NCI-H748 treated with DMSO at 0.1 percent for 48 hours (cell line): ENCODE data around the gene SUSD4.
"Not testable (repeated sequence)": the region's sequence is repeated elsewhere in the genome, so short reads cannot be mapped to it uniquely, and the experiment has no call there.

Experiments used
- DNase-seq: peaks from one replicate; lab custom pipeline; 2025; lab: John Stamatoyannopoulos, UW

SUSD4 gene

GRCh38 chr1:223363856-223364684 lies at the start of gene SUSD4:
Gene SUSD4 (minus strand): TSS chr1:223364176. CDS start chr1:223363425, 751 bp downstream.
- peak; percentile 63 for DNase-seq

GRCh38 chr1:223413216-223413615 lies 49.2 kb upstream of the SUSD4 start:
- no peak for DNase-seq

- DNase-seq = no peak
These were observed 47.7 kb upstream of the SUSD4 start for GRCh38 chr1:223411710-223412109.

GRCh38 chr1:223411309-223411708 lies 47.3 kb upstream of the SUSD4 start:
- no peak for DNase-seq

GRCh38 chr1:223410036-223410435 lies 46.1 kb upstream of the SUSD4 start:
- DNase-seq = no peak

- DNase-seq = no peak
These were observed 41.5 kb upstream of the SUSD4 start for GRCh38 chr1:223405507-223405906.

GRCh38 chr1:223403184-223403815 lies 39.3 kb upstream of the SUSD4 start:
- no peak for DNase-seq

- no peak for DNase-seq
These were observed 38.8 kb upstream of the SUSD4 start for GRCh38 chr1:223402790-223403142.

GRCh38 chr1:223401873-223402789 lies 38.2 kb upstream of the SUSD4 start:
- DNase-seq = no peak

GRCh38 chr1:223399393-223399792 lies 35.4 kb upstream of the SUSD4 start:
- not testable (repeated sequence) for DNase-seq

GRCh38 chr1:223394706-223395105 lies 30.7 kb upstream of the SUSD4 start:
- DNase-seq = no peak

- no peak for DNase-seq
These were observed 30.3 kb upstream of the SUSD4 start for GRCh38 chr1:223394242-223394641.

GRCh38 chr1:223393275-223394214 lies 29.6 kb upstream of the SUSD4 start, which contains the start of gene CCDC185:
Gene CCDC185 (plus strand): TSS chr1:223393415. CDS start chr1:223393476, 61 bp downstream.
- DNase-seq = no peak

- DNase-seq = no peak
These were observed 26.6 kb upstream of the SUSD4 start for GRCh38 chr1:223390618-223391017.

- DNase-seq = no peak
These were observed 22.0 kb upstream of the SUSD4 start for GRCh38 chr1:223386013-223386412.

GRCh38 chr1:223378754-223379153 lies 14.8 kb upstream of the SUSD4 start:
- no peak for DNase-seq

GRCh38 chr1:223374064-223374610 lies 10.2 kb upstream of the SUSD4 start:
- no peak for DNase-seq

GRCh38 chr1:223364685-223365382 lies 858 bp upstream of the SUSD4 start:
- DNase-seq = peak; percentile 23

GRCh38 chr1:223363057-223363855 lies 720 bp downstream of the SUSD4 start:
- peak; percentile 21 for DNase-seq
